ENCODE data around the gene OSTM1. TPM values are rescaled to one million over a fixed set of nuclear protein-coding genes. Genes with fewer than 3 reads are reported as not detected.

OSTM1 gene
- polyA plus RNA-seq, 3 donors: 13.4 to 60.1 (median 49.7) TPM

DNA sequence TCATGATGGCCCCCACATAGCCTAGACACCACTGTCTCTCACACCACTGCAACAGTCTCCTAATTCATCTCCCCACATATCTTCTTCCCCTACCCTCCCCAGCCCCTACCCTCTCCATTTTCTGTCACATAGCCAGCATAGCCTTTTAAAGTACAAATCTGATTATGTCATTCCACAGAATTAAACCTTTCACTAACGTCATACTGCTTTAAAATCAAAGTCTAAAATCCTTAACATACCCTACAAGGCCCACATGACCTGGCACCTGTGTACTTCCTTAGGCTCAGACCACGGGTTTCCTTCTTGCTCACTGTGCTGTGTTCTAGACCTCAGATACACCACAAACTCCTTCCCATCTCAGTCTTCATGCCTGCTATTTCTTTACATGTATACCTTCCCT lies 5.9 kb downstream of the OSTM1 start:
- Mint-ChIP-seq H3K4me3 (no peak overlapping the region), H3K36me3 (peaks cover 12 to 15% of the 10 kb centered on the region in 2 donors), H3K9me3 (no peaks in the 10 kb centered on the region), H3K27ac (no peak overlapping the region), H3K4me1 (peaks cover 15% of the 10 kb centered on the region), H3K27me3 (ENCODE audit: low read depth in 3 of 3) (no peaks in the 10 kb centered on the region)
- TF ChIP-seq, protein P1, sequence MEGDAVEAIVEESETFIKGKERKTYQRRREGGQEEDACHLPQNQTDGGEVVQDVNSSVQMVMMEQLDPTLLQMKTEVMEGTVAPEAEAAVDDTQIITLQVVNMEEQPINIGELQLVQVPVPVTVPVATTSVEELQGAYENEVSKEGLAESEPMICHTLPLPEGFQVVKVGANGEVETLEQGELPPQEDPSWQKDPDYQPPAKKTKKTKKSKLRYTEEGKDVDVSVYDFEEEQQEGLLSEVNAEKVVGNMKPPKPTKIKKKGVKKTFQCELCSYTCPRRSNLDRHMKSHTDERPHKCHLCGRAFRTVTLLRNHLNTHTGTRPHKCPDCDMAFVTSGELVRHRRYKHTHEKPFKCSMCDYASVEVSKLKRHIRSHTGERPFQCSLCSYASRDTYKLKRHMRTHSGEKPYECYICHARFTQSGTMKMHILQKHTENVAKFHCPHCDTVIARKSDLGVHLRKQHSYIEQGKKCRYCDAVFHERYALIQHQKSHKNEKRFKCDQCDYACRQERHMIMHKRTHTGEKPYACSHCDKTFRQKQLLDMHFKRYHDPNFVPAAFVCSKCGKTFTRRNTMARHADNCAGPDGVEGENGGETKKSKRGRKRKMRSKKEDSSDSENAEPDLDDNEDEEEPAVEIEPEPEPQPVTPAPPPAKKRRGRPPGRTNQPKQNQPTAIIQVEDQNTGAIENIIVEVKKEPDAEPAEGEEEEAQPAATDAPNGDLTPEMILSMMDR (IDR thresholded peaks at IDR 0.05): no peak
- no peak overlapping the region for H2AFZ ChIP-seq (ENCODE audit: insufficient read depth, low read depth, low read length, poor library complexity, severe bottlenecking)
- intact Hi-C loops (cut with micrococcal nuclease): no loop called here
- H3K79me2 ChIP-seq (ENCODE audit: insufficient read depth, low read length): peaks cover 16% of the 10 kb centered on the region
- peaks cover 24% of the 10 kb centered on the region for H4K20me1 ChIP-seq (ENCODE audit: insufficient read depth, low read length)
- 29% methylated on average over 2 of the region's 2 CpGs for WGBS (ENCODE audit: insufficient coverage)
- DNase-seq: no peak
- no peaks in the 10 kb centered on the region for H3K27me3 ChIP-seq (ENCODE audit: control insufficient read depth in 2 of 2, insufficient read depth in 2 of 2, low read length in 2 of 2)
- H3K36me3 ChIP-seq (replicated peaks in 1 of 2; ENCODE audit: control insufficient read depth in 1 of 2, insufficient read depth in 2 of 2, low read length in 2 of 2): peaks cover 12 to 36% of the 10 kb centered on the region in 2 donors
- peaks cover 3 to 10% of the 10 kb centered on the region in 2 donors for H3K4me1 ChIP-seq (ENCODE audit: control insufficient read depth in 1 of 2, insufficient read depth in 2 of 2, low read length in 2 of 2)
- no peak overlapping the region for H3K4me3 ChIP-seq (replicated peaks in 1 of 3; ENCODE audit: low read depth in 2 of 3, low read length in 3 of 3)
- no peak overlapping the region for H3K27ac ChIP-seq (ENCODE audit: low read depth in 1 of 2, low read length in 2 of 2)
- no peaks in the 10 kb centered on the region for H3K9me3 ChIP-seq (replicated peaks in 1 of 2; ENCODE audit: control insufficient read depth in 1 of 2, insufficient read depth in 1 of 2, low read length in 2 of 2)
- H3K4me2 ChIP-seq (replicated peaks; ENCODE audit: extremely low read depth, low read length, poor library complexity, severe bottlenecking): no peak overlapping the region
- H3K9ac ChIP-seq (ENCODE audit: insufficient read depth, low read length, poor library complexity, severe bottlenecking): no peak overlapping the region

DNA sequence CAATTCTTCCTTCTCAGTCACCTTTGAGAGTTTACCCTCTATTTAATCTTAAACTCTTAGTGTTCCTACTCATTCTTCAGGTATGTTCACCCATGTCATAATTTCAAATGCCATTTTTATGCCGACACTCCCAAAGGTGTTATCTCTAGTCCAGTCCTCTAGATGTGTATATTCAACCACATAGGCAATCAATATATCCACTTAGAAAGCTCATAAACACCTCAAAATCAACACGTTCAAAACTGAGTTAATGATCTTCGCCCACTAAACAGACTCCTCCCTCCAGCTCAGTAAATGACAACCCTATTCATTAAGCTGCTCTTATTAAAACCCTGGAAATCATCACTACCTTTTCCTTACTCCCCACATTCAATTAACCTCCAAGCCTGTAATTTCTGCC lies 6.4 kb downstream of the OSTM1 start:
- Histone ChIP-seq H3K36me3 (replicated peaks in 1 of 2; ENCODE audit: control insufficient read depth in 1 of 2, insufficient read depth in 2 of 2, low read length in 2 of 2) (peaks cover 12 to 40% of the 10 kb centered on the region in 2 donors), H3K9me3 (replicated peaks in 1 of 2; ENCODE audit: control insufficient read depth in 1 of 2, insufficient read depth in 1 of 2, low read length in 2 of 2) (no peaks in the 10 kb centered on the region), H3K4me2 (replicated peaks; ENCODE audit: extremely low read depth, low read length, poor library complexity, severe bottlenecking) (no peak overlapping the region), H3K79me2 (ENCODE audit: insufficient read depth, low read length) (peaks cover 12% of the 10 kb centered on the region), H2AFZ (ENCODE audit: insufficient read depth, low read depth, low read length, poor library complexity, severe bottlenecking) (no peak overlapping the region), H3K27me3 (ENCODE audit: control insufficient read depth in 2 of 2, insufficient read depth in 2 of 2, low read length in 2 of 2) (no peaks in the 10 kb centered on the region), H3K9ac (ENCODE audit: insufficient read depth, low read length, poor library complexity, severe bottlenecking) (no peak overlapping the region), H3K27ac (ENCODE audit: low read depth in 1 of 2, low read length in 2 of 2) (no peak overlapping the region), H4K20me1 (ENCODE audit: insufficient read depth, low read length) (peaks cover 24% of the 10 kb centered on the region), H3K4me3 (replicated peaks in 1 of 3; ENCODE audit: low read depth in 2 of 3, low read length in 3 of 3) (no peak overlapping the region), H3K4me1 (ENCODE audit: control insufficient read depth in 1 of 2, insufficient read depth in 2 of 2, low read length in 2 of 2) (peaks cover 0 to 6% of the 10 kb centered on the region in 2 donors)
- intact Hi-C loops (cut with micrococcal nuclease): no loop called here
- peaks cover 17 to 19% of the 10 kb centered on the region in 2 donors for H3K36me3 Mint-ChIP-seq
- H3K27ac Mint-ChIP-seq: no peak overlapping the region
- peaks cover 11% of the 10 kb centered on the region for H3K4me1 Mint-ChIP-seq
- no peaks in the 10 kb centered on the region for H3K9me3 Mint-ChIP-seq
- TF ChIP-seq, protein P1 (IDR thresholded peaks at IDR 0.05): no peak
- 85% methylated on average over 2 of the region's 3 CpGs for WGBS (ENCODE audit: insufficient coverage)
- no peak for DNase-seq
- no peak overlapping the region for H3K4me3 Mint-ChIP-seq
- H3K27me3 Mint-ChIP-seq (ENCODE audit: low read depth in 3 of 3): no peaks in the 10 kb centered on the region
